ENCODE results near the gene CACNA1C.

CACNA1C gene

DNA sequence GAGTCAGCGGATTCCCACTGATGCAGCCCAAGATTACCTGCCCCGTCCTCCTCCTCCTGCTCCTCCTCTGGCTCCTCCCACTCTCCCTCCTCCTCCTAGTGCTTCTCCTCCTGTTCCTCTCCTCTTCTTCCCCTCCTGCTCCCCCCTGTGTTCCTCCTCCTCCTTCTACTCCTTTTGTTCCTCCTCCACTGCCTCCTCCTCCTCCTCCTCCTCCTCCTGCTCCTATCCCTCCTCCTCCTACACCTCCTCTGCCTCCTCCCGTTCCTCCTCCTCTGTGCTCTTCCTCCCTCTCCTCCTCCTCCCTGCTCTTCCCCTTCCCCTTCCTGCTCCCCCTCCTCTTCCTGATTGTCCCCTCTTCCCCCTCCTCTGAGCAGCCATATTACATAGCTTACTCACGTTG is 141.3 kb downstream of the CACNA1C start:
- DNase-seq (ENCODE audit: low read depth in 2 of 2, low spot score in 1 of 2): no peak

DNA sequence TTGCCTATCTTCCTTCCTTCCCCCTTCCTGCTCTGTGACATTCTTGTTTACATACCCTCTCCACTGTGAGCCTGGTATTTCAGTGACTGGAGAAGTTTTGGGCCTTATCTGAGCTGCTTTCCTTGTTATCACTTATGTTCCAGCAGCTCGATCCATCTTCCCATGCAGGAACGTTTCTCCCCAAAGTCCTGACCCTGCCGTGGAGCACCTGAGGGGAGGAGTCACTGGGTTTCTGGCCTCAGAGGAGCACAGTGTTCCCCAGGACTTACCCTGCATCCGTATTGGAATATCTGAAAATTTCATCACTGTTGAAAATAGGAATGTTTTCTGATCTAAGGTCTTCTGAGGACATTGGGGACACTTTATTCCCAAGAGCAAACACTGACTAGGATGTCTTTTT is 141.8 kb downstream of the CACNA1C start:
- DNase-seq (ENCODE audit: low read depth in 2 of 2, low spot score in 1 of 2): no peak

DNA sequence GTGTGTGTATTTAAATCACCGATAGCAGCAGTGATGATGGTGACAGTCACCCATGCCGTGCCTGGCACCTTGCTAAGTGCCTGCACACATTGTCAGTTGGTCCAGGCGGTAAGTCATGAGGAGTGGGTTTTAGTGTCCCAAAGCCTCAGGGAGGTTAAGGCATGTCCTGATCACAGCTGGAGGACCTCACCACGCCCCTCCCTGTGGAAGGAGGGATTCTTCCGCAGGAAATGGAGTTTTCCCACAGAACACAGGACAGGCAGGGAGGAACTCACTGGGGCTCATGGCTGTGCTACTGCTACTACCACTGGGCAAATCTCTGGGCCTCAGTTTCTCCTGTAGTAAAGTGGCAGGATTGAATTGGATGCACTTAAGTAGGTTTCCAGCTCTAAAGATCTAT is 142.3 kb downstream of the CACNA1C start:
- no peak for DNase-seq (ENCODE audit: low read depth in 2 of 2, low spot score in 1 of 2)

DNA sequence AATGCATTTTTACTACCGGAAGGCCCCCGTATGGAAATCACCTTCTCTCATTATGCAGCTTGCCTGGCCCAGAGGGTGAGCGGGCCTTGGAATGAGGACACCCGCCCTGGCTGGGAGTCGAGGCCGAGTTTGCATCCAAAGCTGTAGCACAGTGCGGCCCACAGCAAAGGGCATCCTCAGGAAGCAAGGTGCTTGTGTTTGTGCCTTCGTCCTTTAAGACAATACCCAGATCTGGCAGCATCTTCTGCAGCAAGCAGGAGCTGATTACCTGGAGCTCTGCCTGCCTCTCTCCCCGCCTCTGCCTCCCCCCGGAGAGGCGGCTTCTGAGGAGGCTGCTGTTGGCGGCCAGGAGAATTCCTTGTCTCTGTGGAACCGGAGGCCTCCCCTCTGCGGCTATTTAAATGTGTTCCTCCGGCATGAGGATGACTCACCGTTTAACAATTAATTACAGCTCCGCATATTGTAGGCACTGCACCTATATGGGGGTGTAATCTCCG is 145.3 kb downstream of the CACNA1C start:
- no peak for DNase-seq (ENCODE audit: low read depth in 2 of 2, low spot score in 1 of 2)

DNA sequence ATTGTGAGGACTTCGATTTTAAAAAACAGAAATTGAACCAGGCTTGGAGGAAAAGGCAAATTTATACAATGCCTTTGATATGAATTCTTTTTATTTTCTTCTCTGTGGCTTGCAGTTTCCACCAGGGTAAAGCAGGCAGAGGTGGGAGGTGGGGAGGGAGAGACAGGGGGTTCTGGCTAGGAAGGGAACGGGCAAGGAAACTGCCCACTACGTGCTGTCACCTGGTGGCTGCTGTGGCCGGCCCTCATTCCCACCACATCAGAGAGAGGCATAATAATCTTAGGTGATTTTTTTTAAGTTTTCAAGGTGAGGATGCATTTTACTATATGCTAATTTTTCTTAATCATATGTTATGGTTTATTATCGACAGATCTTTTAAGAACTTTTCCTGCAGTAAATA is 145.8 kb downstream of the CACNA1C start:
- no peak for DNase-seq (ENCODE audit: low read depth in 2 of 2, low spot score in 1 of 2)

DNA sequence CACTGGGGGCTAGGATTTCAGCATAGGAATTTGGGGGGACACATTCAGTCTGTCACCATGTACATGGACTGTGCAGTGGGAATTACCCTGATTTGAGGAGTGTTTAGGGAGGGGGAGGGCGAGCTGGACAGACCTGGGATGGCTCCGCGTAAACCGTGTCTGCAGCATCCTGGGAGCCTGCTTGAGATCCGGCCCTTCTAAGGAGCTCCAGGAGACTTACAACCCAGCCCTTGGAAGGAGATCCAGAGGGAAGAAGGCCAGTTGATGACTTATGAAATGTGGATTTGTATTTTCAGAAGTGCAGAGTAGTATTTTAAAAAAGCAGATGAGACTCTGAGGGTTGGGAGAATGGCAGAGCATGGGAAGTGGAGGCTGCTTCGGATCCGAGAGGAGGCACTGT is 153.2 kb downstream of the CACNA1C start:
- DNase-seq (ENCODE audit: low read depth in 2 of 2, low spot score in 1 of 2): no peak

DNA sequence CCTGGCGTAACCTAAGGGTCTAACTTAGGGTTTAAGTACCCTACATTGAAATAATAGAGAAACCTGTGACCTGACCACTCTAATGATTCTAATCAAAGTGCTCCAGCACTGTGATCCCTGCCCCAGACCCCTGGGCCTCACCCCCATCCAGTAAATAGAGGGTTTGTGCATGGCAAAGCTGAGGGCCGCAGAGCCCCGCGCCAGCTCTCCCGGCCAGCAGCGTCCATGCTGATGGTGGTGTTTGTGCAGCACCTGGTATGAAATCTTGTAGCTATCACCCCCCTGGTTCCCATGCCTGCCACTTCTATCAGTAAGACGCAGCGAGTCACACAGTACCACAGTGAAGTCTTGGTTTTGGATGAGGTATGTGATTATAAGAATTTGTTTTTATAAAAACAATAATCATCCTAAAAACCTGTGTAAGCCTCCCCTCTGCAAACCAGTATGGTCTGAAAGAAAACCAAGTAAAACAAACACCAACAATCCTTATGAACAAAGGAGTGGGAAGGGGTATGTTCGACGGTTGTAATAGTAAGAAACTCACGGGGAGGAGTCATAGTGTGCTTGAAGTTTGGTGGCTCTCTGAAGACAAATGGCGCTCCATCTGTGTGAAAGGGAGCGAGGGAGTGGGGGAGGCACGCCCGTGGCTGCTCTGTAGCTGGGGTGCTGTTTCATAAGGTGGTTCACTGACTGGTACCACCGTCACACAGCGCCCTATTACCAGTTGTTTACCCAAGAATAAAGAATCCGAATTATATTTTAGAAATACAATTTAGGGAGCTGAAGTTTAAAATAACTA is 156.2 kb downstream of the CACNA1C start:
- no peak for DNase-seq (ENCODE audit: low read depth in 2 of 2, low spot score in 1 of 2)

DNA sequence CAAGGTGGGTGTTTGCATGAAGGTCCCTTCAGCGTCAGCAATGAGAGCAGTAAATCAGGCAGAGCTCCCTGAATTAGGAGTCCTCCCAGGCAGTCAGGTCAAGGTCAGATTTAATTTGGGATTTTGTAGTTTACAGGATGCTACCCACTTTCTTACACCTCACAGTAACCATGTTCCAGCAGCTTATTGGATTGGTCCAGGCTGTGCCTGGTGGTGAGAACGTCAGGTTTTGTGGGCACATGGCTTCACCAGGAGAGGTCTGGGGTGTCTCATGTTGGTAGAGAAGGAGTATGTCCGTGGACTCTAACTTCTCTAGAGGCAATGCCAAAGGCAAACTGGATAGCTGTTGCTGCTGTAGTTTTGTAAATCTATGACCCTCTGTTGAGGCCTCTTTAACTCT is 158.3 kb downstream of the CACNA1C start:
- DNase-seq (ENCODE audit: low read depth in 2 of 2, low spot score in 1 of 2): no peak

DNA sequence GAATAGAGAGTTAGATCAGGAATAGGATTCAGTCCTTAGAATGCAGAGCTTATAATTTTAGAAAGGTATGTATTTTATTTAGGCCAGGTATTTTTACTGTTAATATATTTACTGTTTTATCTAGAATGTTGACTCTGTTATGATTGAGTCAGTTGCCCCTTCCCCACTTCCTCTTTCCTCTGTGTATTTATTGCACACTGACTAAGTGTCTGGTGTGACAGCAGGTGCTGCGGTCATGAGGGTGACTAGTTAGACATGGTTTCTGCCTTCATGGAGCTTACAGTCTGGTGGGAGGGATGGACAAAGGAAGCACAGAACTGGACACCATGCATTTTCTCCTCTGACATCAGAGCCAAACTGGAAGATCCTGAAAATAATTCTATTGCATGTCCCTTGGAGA is 159.8 kb downstream of the CACNA1C start:
- DNase-seq (ENCODE audit: low read depth in 2 of 2, low spot score in 1 of 2): no peak

DNA sequence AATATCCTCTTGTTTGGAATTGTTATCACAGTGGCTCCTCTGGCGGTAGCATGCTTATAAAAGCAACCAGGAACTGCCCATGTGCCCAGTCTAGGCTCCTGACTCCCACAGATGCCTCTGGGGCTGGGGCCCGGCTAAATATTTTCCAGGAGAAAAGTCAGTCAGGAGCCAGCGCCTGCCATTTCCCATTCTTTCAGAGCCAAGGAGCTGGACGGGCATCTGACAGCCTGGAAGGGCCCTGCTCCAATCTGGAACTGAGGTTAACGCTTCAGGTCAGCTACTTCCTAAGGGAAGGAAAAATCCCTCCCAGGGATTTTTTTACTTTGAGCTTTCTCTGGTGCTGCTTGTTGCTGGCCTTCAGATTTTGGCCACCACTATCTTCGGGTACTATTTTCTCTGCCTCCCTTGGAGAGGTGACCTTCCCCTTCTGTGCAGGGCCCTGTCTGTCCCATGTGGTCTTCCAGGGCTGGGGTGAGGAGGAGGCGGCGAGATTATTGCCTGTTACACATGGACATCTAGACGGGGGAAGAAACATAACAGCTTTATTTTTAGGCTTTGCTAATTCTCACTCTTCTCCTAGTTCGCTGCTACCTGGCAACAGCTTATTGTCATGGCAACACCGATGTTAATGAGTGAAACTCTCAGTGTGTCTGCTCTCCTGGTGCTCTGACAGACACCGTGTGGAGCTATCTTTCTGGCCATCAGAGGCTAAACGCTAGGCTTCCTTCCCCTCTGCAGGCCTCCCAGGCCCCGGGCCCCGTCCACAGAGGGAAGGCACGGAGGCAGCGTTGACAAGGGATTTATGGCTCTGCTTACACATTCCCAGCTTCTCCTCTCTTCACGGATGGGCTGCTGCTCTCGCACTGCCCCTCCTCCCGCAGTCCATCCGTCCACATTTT is 160.4 kb downstream of the CACNA1C start:
- no peak for DNase-seq (ENCODE audit: low read depth in 2 of 2, low spot score in 1 of 2)

DNA sequence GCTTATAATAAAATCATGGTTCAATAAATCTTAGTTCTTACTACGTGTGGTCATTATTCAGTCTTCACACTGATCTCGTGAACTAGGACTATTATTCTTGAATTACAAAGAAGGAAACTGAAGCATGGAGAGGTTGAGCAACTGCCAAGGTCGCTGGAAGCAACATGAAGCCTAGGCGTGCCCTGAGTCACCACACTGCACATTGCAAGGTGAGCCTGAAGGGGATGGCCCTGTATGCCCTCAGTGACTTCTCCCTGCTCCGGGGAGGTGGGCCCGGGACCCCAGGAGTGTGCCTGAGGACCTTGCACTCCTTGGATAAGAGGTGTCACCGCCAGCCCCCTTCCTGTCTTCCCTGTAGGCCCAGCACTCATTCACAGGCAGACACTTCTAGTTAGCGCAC is 161.6 kb downstream of the CACNA1C start:
- DNase-seq (ENCODE audit: low read depth in 2 of 2, low spot score in 1 of 2): no peak

DNA sequence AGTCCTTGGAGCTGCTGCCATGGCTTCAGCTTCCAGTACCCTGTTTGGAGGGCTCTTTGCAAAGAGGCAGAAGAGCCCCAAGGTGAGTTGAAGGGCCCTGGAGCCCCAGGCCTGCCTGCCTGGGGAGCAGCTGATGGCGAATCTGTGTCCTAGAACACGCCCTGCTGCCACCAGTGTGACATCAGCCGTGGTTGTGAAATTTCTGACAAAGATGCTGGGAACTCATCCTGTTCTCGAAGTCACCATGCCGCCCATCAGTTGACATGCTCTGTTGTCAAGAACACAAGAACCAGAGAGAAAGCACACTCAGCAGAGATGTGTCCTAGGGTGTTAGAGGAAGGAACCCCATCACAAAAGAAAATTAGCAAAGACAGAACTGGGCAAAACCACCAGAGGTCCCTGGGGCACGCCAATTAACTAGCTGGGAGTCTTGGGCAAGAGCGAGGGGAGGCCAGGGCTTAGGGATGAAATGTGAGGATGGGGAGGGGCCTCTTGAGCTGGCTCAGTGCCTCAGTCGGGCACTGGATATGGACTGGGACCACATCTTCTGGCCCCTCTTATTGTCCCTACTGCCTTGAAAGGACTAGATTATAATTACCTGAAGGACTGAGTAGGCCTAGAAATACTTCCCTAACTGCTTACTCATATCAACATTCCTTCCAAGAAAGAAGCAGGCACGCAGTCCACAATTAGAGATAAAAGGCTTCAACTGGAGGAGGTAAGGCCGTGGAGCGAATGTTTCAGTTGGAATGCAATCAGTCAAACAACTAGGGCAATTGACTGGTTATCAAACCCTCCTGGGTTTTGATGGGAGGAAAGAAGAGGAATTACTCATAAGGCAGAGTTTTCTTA is 163.1 kb downstream of the CACNA1C start:
- no peak for DNase-seq (ENCODE audit: low read depth in 2 of 2, low spot score in 1 of 2)

DNA sequence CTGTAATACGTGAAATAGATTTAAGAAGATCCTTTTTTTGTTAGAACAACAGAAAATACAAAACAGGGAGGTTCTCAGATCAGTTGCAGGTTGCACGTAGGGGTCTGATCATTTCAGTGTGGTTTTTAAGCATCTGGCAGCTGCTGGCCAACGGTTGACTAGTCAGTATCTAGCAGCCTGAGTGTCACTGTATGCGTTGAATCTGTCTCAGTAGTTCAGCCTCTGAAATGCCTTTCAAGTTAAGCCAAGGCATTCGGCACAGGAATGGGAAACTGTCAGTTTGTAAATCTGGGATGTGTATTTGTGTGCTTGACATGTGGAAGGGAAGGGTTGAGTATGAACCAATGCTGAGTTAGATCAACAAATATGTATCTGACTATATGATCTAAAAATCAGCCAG is 165.9 kb downstream of the CACNA1C start:
- no peak for DNase-seq (ENCODE audit: low read depth in 2 of 2, low spot score in 1 of 2)

DNA sequence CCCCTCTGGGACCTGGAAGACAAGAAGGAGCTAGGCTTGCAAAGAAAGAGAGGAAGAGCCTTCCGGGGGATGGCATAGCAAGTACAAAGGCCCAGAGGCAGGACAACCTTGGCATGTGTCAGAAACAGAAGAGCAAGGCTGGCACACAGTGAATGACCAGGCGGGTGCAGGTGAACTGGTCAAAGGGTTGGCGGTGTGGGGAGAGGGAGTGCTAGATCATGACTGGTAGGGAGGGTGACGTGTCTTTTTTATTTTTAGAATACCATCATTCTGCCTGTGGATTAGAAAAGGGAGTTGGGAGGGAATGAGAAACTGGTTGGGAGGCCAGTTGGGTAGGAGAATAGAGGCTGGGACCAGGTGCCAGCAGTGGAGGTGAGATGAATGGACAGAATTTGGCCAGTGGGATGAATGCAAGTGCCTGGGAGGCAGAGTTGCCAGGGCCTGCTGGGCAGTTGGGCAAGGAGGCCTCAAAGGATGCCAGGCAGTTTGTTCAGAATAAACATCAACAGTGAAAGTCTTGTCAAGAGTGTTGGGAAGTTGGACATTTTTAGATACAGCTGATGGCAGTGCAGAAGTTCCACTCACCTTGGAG is 168.3 kb downstream of the CACNA1C start:
- DNase-seq (ENCODE audit: low read depth in 2 of 2, low spot score in 1 of 2): no peak

DNA sequence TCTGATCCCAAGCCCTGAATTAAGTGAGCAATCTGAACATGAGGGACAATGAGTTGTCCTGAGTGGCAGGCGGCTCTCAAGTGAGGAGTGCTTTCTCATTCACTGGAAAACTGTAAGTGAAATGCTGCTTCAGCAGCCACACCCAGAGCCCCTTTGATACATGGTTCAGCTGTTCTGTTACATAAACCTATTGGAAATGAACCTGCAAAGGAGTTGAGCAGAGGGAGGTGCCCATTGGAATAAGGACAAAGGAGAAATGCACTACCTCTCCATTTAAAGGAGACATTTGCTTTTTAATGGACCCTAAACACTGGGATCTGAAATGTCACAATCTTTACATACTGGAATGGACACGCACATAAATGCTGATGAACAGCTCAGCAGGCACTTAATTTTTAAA is 169.9 kb downstream of the CACNA1C start:
- no peak for DNase-seq (ENCODE audit: low read depth in 2 of 2, low spot score in 1 of 2)

DNA sequence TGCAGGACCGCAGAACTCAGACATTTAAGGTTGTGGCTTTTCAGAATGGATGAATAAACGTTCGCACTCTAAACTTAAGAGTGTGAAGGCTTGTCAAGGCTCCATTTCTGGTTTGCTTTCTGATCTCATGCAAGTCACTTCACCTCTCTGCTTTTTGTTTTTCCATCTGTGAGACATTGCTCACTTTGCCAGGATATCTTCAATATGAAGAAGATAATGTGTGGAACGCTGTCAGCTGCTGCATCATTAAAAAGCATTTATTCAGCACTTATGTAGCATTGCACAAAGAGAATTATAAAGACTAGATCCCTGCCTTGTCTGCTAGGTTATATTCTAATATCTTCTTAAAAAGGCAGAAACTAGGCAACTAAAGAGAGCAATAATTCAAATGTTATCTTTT is 172.2 kb downstream of the CACNA1C start:
- no peak for DNase-seq (ENCODE audit: low read depth in 2 of 2, low spot score in 1 of 2)

DNA sequence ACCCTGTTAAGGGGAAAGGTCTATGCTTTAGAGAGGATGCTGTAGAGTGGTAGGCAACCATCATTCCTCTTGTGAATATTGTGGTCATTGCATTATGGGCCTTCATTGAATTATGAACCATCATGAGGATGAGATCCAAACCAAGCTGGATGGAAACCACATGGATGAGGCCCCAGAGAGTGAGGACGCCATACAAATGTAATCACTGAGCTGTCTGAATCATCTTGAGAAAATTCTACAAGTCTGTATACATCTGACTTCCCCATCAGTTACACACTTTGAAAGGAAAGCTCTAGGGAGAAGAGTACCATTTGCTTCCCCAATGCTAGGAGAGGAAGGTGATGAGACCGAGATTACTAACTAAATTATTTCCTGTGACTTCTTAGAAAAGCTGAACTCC is 172.9 kb downstream of the CACNA1C start:
- DNase-seq (ENCODE audit: low read depth in 2 of 2, low spot score in 1 of 2): no peak

DNA sequence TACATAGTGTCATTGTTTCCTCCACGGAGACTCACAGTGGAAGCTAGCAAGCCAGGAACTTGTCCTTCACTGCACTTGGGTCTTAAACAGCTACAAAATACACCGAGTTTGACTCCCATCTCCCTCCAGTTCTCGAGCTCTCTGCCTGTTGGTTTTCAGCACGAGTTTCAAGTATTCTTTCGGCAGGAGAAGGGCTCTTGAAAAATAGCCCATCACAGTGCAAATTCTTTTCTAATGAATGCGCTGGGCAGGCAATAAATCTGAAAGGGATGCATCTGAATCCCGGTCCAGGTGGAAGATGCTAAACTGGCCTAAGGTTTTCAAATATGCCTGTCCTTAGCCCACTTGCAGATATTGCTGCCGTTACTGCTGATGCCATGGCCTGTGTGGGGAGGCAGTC is 173.9 kb downstream of the CACNA1C start:
- no peak for DNase-seq (ENCODE audit: low read depth in 2 of 2, low spot score in 1 of 2)

DNA sequence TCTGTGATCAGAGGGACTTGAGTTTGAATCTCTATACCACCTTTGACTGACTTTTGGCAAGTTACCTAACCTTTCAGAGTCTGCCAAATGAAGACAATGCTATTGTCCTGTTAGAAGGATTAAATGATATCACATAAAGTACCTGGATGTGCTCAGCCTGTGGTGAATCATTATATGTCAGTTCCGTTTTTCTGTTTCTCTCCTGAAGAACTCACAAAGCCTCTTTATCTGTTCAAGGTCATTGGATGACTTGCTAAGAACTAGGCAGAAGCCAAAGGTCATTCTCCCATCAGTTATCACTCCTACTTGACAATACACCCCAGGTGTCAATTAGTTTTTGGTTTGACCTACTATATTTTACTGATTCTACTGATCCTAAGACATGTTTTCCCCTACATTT is 174.6 kb downstream of the CACNA1C start:
- DNase-seq (ENCODE audit: low read depth in 2 of 2, low spot score in 1 of 2): no peak

DNA sequence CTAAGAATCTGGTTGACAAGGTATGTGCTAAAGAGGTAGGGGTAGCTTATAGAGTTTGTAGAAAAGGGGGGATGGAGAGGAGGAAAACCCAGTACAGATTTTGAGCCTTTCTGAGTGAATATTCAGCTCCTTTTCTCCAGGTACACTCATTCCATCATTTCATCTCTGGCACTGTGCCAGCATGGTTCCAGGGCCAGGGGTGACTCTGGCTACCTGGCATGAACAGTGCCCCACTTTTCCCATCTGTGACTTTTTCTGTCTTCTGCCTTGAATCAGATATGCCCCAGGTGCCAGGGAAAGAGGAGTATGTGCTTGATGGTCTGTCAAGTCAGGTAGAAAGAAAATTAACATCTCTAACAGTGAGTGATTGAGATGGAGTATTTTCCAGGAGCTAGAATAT is 175.7 kb downstream of the CACNA1C start:
- DNase-seq (ENCODE audit: low read depth in 2 of 2, low spot score in 1 of 2): no peak
